GM06990 (cell line): ENCODE data around the gene RNF43.

Experiments used
- DNase-seq: peaks from one replicate; pipeline ENCODE4 v3.0.0-alpha.2; 2011; ENCODE audit not compliant: insufficient read length; ENCODE audit errors: extremely low read depth
- H3K27me3 ChIP-seq: replicated peaks from 2 replicates; pipeline ENCODE4 v1.6.0; 2011; ENCODE audit warnings: low read length; ENCODE audit not compliant: control insufficient read depth, insufficient read depth
- H3K36me3 ChIP-seq: 2 replicates; pipeline ENCODE4 v1.5.1; 2011; ENCODE audit warnings: low read length; ENCODE audit not compliant: control insufficient read depth, insufficient read depth
- H3K4me3 ChIP-seq: replicated peaks from 2 replicates; pipeline ENCODE4 v1.5.1; 2011; ENCODE audit warnings: low read depth, mild to moderate bottlenecking, control low read depth, low read length
- TF ChIP-seq, protein P1 (sequence below): IDR thresholded peaks from 2 replicates; pipeline ENCODE4 v1.5.1; 2011; ENCODE audit warnings: low read length, control low read depth, mild to moderate bottlenecking, inconsistent platforms; ENCODE audit not compliant: insufficient read depth, poor library complexity, severe bottlenecking

RNF43 gene

DNA sequence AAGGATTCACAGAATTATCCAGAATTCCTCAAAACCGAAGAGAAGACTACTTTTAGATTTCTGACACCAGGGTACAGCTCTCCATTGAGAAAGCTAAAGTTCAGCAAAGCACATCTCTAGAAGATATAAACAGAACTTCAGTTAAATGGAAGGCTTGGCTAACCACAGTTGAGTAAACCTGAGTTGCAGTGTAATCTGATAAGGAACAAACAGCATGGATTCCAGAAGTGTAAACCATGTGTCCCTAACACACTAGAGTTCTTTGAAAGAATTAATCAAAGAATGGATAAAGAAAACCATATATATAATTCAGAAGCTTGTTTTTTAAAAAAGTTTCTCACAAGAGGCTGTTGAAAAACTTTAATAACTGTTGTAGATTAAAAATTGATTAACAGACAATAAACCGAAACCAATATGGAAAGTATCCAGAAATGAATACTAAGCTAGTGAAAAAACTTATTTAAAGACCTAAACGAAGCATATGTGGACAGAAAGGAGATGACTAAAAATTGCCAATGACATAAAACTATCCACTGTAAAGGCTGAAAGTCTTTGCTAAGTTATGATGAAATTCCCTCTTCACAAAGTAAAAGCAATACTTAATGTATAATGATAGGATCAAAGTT lies 4.3 kb downstream of the RNF43 start:
- no peak for DNase-seq
- TF ChIP-seq, protein P1, sequence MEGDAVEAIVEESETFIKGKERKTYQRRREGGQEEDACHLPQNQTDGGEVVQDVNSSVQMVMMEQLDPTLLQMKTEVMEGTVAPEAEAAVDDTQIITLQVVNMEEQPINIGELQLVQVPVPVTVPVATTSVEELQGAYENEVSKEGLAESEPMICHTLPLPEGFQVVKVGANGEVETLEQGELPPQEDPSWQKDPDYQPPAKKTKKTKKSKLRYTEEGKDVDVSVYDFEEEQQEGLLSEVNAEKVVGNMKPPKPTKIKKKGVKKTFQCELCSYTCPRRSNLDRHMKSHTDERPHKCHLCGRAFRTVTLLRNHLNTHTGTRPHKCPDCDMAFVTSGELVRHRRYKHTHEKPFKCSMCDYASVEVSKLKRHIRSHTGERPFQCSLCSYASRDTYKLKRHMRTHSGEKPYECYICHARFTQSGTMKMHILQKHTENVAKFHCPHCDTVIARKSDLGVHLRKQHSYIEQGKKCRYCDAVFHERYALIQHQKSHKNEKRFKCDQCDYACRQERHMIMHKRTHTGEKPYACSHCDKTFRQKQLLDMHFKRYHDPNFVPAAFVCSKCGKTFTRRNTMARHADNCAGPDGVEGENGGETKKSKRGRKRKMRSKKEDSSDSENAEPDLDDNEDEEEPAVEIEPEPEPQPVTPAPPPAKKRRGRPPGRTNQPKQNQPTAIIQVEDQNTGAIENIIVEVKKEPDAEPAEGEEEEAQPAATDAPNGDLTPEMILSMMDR, result no peak
- Histone ChIP-seq H3K27me3 (no peaks in the 10 kb centered on the region), H3K36me3 (no peaks in the 10 kb centered on the region), H3K4me3 (no peak overlapping the region)

DNA sequence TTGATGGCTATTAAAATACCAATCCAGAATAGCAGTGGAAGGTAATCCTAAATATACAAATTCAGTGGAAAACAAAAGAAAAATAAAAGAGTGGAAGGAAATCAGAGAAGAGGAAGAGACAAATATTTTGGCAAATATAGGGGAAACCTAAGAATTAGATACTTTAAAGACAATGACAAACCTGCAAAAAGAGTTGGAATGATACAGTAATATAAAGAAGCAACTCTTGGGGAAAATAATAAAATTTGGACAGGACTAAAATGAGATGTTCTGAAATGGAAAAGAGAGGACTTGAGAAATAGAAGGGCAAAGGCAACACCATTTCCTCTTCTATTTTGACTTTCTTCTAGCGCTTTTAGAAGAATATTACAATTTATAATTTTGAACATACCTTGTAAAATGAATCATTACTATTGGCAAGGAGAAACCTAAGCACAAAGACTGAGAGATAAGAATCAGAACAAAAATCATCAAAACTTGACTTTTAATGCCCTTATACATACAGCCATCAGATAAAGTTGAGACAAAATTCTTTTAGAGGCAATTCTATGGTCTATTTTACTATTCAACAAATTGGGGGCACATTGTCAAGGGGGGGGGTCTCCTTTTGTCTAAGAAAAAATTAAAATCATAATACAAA lies 5.2 kb downstream of the RNF43 start:
- DNase-seq, result no peak
- TF ChIP-seq, protein P1, result no peak
- Histone ChIP-seq H3K27me3 (no peaks in the 10 kb centered on the region), H3K36me3 (no peaks in the 10 kb centered on the region), H3K4me3 (no peak overlapping the region)

DNA sequence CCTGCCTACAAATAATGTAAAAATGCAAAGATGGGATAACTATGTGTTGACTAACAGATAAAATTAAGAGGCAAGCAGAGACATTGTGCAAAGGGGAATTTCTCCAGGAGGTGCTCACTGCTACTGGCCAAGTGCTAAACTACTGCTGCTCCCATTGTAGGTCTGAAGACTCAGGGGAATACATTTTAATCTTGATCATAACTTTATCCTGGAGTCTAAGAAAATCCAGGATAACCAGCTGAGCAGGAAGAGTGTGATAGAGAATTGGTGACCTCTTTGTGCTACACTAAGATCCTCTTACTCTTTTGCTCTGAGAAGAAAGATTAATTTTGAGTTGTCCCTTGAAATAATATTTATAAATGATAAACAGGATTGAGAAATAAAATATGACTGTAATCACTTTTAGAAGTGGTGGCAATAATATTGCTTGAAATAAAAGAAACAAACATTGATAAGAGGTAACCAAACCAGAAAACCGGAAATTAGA lies 5.9 kb downstream of the RNF43 start:
- no peak overlapping the region for H3K4me3 ChIP-seq
- no peak for DNase-seq
- TF ChIP-seq, protein P1, result no peak
- no peaks in the 10 kb centered on the region for H3K27me3 ChIP-seq
- no peaks in the 10 kb centered on the region for H3K36me3 ChIP-seq

DNA sequence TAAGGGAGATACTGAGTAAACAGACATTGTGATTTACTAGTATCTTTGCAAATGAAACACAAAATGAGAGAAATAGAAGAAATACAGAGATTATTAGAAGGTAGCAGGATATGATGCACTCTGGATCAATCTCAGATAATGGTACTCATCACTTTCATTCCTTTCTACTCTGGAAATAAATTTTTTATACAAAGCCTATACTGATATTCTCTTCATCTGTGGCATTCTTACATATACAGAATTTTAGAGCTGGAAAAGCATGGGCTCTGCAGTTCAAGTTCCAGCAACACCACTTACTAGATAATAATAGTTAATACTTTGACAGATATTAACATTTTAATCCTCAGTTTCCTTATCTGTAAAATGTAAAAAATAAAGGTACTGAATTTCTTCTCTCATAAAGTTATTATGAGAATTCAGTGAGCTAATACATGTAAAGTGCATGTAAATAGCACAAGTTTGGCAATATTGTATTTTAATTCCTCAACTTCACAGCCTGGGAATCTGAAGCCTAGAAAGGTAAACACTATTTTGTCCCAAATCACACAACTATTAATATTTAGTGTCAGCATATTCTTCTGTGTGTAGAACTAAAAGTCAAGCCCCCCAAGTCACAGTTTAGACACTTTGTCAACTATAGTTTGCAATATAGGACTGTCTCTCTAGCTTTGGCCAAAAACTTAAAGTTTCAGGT lies 6.5 kb downstream of the RNF43 start:
- TF ChIP-seq, protein P1, result no peak

DNA sequence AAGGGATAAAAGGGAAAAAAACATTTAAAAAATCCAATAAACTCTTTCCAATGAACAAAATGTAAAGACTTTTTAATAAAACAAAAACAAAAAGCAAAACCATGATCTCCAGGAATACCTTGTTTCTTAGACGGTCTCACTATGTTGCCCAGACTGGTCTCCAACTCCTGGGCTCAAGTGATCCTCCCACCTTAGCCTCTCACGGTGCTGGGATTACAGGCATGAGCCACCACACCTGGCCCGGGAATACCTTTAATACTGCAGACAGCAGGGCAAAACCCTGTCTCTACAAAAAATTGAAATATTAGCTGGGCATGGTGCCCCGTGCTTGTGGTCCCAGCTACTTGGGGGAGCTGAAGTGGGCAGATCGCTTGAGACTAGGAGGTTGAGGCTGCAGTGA lies 7.9 kb downstream of the RNF43 start:
- no peaks in the 10 kb centered on the region for H3K27me3 ChIP-seq
- DNase-seq, result no peak
- TF ChIP-seq, protein P1, result no peak
- H3K36me3 ChIP-seq, result no peaks in the 10 kb centered on the region
- no peak overlapping the region for H3K4me3 ChIP-seq

More for the DNA sequence above, 6.5 kb downstream of the RNF43 start:
- Histone ChIP-seq H3K4me3 (no peak overlapping the region), H3K36me3 (no peaks in the 10 kb centered on the region), H3K27me3 (no peaks in the 10 kb centered on the region)
- DNase-seq, result no peak
